ENCODE data around the gene KRTAP10-3.

KRTAP10-3 gene

GRCh38 chr21:44590311-44590721 is 31.7 kb upstream of the KRTAP10-3 start:
- H3K27ac ChIP-seq (ENCODE audit: extremely low read depth, low read depth, low read length) = no peak overlapping the region
- H3K4me1 ChIP-seq (ENCODE audit: control insufficient read depth, insufficient read depth, low read length) = no peaks in the 10 kb centered on the region
- ChIA-PET CTCF (no interaction called here), POLR2A (no interaction called here)
- no peaks in the 10 kb centered on the region for H3K36me3 ChIP-seq (ENCODE audit: control insufficient read depth in 2 of 2, insufficient read depth in 1 of 2, low read length in 2 of 2)
- no peak overlapping the region for H3K4me3 ChIP-seq (ENCODE audit: low read depth, low read length)
- TF ChIP-seq, protein P1, sequence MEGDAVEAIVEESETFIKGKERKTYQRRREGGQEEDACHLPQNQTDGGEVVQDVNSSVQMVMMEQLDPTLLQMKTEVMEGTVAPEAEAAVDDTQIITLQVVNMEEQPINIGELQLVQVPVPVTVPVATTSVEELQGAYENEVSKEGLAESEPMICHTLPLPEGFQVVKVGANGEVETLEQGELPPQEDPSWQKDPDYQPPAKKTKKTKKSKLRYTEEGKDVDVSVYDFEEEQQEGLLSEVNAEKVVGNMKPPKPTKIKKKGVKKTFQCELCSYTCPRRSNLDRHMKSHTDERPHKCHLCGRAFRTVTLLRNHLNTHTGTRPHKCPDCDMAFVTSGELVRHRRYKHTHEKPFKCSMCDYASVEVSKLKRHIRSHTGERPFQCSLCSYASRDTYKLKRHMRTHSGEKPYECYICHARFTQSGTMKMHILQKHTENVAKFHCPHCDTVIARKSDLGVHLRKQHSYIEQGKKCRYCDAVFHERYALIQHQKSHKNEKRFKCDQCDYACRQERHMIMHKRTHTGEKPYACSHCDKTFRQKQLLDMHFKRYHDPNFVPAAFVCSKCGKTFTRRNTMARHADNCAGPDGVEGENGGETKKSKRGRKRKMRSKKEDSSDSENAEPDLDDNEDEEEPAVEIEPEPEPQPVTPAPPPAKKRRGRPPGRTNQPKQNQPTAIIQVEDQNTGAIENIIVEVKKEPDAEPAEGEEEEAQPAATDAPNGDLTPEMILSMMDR (tag by site-specific recombination; IDR thresholded peaks at IDR 0.05) = no peak
- TF ChIP-seq ZSCAN16 (tag by site-specific recombination; IDR thresholded peaks at IDR 0.05) = no peak
- 0 out of 2 replicates have a peak, but pooled peaks cover under 1% of the 10 kb centered on the region for H3K9me3 ChIP-seq (ENCODE audit: control insufficient read depth, insufficient read depth, low read depth, low read length)

- POLR2A ChIA-PET = no interaction called here
These were observed 31.2 kb upstream of the KRTAP10-3 start for GRCh38 chr21:44589586-44590305.

DNA sequence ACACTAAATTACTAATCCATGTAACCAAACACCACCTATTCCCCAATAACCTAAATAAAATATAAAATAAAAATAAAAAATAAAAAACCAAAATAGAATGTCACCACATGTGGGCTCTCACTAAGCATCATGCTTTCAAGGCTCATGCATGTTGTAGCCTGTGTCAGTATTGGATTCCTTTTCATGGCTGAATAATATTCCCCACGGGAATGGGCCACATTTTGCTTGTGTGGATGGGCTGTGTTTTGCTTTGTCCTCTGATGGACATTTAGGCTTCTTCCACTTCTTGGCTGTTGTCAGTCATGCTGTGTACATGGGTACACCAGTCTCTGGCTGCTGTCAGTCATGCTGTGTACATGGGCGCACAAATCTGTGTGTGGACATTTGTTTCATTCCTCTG is 30.5 kb upstream of the KRTAP10-3 start:
- no peaks in the 10 kb centered on the region for H3K36me3 ChIP-seq (ENCODE audit: control insufficient read depth in 2 of 2, insufficient read depth in 1 of 2, low read length in 2 of 2)
- peaks cover 2% of the 10 kb centered on the region; the same call in 1 of the 2 replicates for H3K9me3 ChIP-seq (ENCODE audit: control insufficient read depth, insufficient read depth, low read depth, low read length)
- no peak overlapping the region for H3K27ac ChIP-seq (ENCODE audit: extremely low read depth, low read depth, low read length)
- peak; percentile 91 for TF ChIP-seq ZNF146 (tag by site-specific recombination; IDR thresholded peaks at IDR 0.05)
- no peak for TF ChIP-seq INSM2 (tag by site-specific recombination; IDR thresholded peaks at IDR 0.05)
- no peak for TF ChIP-seq KLF16 (tag by site-specific recombination; IDR thresholded peaks at IDR 0.05)
- TF ChIP-seq ZBTB49 (tag by site-specific recombination; IDR thresholded peaks at IDR 0.05; ENCODE audit: low read depth) = no peak
- TF ChIP-seq ZNF394 (tag by site-specific recombination; IDR thresholded peaks at IDR 0.05; ENCODE audit: borderline replicate concordance) = no peak
- TF ChIP-seq ZNF449 (tag by site-specific recombination; IDR thresholded peaks at IDR 0.05) = no peak
- CTCF ChIA-PET = no interaction called here
- no peaks in the 10 kb centered on the region for H3K4me1 ChIP-seq (ENCODE audit: control insufficient read depth, insufficient read depth, low read length)
- POLR2A ChIA-PET = no interaction called here
- H3K4me3 ChIP-seq (ENCODE audit: low read depth, low read length) = no peak overlapping the region

More at GRCh38 chr21:44589586-44590305, 31.2 kb upstream of the KRTAP10-3 start:
- TF ChIP-seq HOXA7 (CRISPR knock-in tag; IDR thresholded peaks at IDR 0.05; ENCODE audit: borderline replicate concordance) (no peak), KLF7 (tag by site-specific recombination; IDR thresholded peaks at IDR 0.05; ENCODE audit: borderline replicate concordance) (no peak), ZNF626 (tag by site-specific recombination; IDR thresholded peaks at IDR 0.05) (no peak), ZSCAN23 (tag by site-specific recombination; IDR thresholded peaks at IDR 0.05) (no peak), ZNF654 (tag by site-specific recombination; IDR thresholded peaks at IDR 0.05; ENCODE audit: low read depth) (no peak), ZBTB48 (tag by site-specific recombination; IDR thresholded peaks at IDR 0.05) (no peak), GLIS1 (tag by site-specific recombination; IDR thresholded peaks at IDR 0.05) (0 out of 2 replicates have a peak, but pooled peaks have one; percentile 11)
- TF ChIP-seq, protein P2, sequence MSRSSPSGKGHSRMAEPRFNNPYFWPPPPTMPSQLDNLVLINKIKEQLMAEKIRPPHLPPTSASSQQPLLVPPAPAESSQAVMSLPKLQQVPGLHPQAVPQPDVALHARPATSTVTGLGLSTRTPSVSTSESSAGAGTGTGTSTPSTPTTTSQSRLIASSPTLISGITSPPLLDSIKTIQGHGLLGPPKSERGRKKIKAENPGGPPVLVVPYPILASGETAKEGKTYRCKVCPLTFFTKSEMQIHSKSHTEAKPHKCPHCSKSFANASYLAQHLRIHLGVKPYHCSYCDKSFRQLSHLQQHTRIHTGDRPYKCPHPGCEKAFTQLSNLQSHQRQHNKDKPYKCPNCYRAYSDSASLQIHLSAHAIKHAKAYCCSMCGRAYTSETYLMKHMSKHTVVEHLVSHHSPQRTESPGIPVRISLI (tag by site-specific recombination; IDR thresholded peaks at IDR 0.05) = no peak
- Histone ChIP-seq H3K9me3 (ENCODE audit: control insufficient read depth, insufficient read depth, low read depth, low read length) (peaks cover 2% of the 10 kb centered on the region; the same call in 1 of the 2 replicates), H3K36me3 (ENCODE audit: control insufficient read depth in 2 of 2, insufficient read depth in 1 of 2, low read length in 2 of 2) (no peaks in the 10 kb centered on the region), H3K27ac (ENCODE audit: extremely low read depth, low read depth, low read length) (no peak overlapping the region), H3K4me1 (ENCODE audit: control insufficient read depth, insufficient read depth, low read length) (no peaks in the 10 kb centered on the region), H3K4me3 (ENCODE audit: low read depth, low read length) (no peak overlapping the region)
- CTCF ChIA-PET = no interaction called here
